HG03460 (cell line): ENCODE measurements around the gene EFHC1.
"Not testable (repeated sequence)": the region's sequence is repeated elsewhere in the genome, so short reads cannot be mapped to it uniquely, and the experiment has no call there.

Experiments used
- ATAC-seq: cut with Tn5 transposase; IDR thresholded peaks from one replicate; pipeline ENCODE4 v1.9.1; 2021; ENCODE audit not compliant: unreplicated experiment

EFHC1 gene

DNA sequence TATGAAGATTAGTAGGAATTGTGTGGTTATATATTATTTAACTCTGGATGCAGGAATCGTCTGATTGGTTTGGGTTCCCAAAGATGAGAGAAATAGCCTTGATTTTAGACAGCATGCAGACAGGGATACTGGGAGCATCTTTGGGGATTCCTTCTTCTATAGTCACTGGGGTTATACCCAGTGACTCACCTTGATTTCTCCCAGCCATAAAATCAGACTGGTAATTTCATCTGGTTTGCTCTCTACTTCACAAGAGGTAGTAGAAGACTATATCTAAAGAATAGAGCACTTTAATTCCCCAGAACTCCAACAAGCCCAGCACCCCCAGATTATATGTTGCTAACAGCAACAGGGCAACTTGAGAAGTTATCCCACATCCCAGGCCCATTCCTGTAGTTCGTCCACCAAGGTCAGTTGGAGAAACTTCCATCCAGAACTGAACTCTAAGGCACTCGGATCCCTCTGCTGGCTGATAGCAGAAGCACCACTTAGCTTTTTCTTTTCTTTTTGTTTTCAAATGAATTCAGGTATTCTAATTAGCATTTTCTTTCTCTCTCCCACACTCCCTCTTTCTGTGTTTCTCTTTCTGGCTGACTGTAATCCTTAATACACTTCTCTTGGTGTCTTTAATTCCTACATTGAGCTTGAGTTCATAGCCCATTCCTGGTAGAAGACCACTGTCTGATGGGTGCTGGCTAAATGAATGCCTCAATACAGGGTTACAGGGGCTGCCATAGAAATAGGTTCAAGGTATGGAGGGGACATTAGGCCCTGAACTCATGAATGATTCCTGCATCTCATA lies 20.4 kb upstream of the EFHC1 start:
- ATAC-seq = peak; percentile 48

DNA sequence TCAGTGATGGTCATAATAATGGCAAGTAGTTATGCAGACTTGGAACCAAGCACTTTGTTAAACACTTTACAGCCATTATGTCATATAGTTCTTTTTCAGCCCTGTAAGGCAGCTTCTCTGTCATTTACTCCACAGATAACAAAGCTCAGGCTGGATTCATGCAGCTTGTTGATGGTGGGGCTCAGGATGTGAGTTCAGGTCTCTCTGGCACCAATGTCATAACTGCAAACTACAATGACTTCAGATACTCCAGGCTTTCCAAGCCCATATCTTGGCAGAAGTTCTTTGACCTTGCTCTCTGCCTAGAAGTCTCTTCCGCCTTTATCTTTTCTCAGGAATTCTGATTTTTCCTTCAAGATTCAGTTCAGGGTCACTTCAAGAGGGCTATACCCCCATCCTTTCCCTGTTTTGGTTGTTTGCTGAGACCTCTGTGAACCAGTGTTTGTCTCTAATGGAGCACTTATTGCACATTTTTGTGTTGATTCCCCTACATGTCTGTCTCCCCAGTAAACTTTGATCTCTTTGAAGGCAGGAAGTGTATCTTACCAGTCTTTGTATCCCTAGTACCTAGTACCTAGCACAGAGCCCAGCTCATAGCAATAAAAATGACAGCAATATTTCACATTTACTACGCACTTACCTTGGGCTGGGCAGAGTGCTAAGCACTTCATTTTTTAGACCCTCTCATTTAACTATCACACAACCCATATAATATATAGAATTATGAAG lies 19.7 kb upstream of the EFHC1 start:
- ATAC-seq = no peak

DNA sequence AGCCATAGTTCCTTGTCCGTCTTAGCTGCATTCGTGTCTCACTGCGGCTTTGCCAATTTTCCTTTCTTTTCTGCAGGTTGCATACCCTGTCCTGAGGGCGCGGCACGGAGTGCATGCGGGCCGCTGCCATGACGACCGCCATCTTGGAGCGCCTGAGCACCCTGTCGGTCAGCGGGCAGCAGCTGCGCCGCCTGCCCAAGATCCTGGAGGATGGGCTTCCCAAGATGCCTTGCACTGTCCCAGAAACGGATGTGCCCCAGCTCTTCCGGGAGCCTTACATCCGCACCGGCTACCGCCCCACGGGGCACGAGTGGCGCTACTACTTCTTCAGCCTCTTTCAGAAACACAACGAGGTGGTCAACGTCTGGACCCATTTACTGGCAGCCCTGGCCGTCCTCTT lies 17.1 kb upstream of the EFHC1 start:
- no peak for ATAC-seq

DNA sequence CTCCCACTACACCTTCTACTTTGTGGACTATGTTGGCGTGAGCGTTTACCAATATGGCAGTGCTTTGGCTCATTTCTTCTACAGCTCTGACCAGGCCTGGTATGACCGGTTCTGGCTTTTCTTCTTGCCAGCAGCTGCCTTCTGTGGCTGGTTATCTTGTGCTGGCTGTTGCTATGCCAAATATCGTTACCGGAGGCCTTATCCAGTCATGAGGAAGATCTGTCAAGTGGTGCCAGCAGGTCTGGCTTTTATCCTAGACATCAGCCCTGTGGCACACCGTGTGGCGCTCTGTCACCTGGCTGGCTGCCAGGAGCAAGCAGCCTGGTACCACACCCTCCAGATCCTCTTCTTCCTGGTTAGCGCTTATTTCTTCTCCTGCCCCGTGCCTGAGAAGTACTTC lies 16.5 kb upstream of the EFHC1 start:
- no peak for ATAC-seq

DNA sequence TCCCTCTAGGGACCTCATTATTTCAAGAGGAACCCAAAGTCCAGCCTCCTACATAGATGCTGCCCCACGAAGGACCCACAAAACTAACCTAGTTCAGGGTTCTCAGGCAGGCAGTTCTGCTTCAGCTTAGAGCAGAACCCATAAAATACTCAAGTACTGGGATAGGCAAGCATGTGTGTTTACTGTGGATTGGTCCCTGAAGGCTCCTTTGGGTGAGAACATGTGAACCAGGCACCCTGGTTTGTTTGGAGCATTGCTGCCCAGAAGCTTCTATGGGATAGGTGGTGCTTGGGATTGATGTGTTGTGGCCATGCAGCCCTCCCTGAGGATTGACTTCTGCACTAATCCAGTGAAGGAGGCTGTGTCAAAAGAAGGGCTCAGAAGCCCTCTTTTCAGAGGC lies 14.9 kb upstream of the EFHC1 start:
- no peak for ATAC-seq

DNA sequence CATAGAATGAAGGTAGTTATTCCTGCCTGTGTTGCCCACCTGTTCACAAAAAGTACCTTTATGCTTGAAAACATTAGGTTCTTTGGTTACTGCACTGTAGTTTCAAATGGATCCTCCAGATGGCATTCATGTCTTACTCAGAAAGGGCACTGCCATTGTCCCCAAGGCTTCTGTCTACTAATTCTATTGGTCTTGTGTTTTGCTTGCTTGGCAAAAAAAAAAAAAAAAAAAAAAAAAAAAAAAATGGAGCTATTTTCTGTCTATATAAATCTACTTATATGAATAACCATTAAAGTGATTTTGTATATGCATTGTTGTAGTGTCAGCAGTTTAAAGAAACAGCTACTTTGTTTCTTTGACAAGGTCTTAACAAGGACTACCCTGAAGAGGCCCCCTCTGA lies 12.7 kb upstream of the EFHC1 start:
- peak; percentile 72 for ATAC-seq

DNA sequence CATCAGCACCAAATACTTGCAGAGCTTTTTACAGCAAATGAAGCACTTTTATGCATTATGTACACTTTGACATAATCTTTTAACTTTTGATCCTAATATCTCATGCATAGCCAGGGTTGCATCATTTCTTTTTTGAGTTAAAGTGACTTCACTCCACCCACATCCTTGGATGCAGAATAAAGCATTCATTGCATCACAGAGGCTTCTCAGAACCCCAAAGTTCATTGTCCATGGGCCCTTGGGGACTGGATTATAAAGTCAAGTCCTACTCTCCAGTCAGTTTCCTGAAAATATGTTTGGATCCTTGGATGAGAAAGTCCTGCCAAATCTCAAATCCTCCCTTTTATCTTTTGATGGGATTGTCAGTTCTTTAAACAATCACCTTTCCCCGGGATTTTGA lies 10.6 kb upstream of the EFHC1 start:
- ATAC-seq = no peak

DNA sequence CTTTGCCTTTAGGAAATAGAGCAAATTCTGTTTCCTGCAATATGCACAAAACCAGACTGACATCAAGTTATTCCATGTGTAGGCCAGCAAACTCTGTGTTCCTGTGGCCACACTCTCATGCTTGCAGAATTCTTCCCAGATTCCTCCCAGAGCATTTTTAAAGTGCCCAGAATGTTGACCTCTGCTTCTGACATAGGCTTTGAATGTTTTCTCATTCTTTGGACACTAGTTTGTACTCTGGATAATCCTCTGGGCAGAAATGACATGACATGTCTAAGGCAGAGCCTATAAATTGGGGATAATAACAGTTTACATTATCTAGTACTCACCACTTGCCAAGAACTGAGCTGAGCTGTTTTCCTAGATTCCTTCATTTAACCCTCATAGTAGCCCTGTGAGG lies 9.2 kb upstream of the EFHC1 start:
- no peak for ATAC-seq

DNA sequence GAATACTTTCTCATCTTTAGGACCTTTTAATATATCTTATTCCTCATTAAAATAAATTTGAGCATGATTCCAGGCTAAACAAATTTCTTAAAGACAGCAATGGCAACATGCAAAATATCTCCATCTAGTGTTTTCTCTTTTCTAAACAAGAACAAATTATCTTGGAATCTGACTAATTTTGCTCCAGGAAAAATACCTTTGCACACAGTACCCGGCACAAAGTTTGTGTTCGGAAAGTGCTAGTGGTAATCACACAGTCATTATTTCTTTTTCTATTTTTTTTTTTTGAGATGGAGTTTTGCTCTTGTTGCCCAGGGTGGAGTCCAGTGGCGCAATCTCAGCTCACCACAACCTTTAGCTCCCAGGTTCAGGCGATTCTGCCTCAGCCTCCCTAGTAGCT lies 8.2 kb upstream of the EFHC1 start:
- no peak for ATAC-seq

DNA sequence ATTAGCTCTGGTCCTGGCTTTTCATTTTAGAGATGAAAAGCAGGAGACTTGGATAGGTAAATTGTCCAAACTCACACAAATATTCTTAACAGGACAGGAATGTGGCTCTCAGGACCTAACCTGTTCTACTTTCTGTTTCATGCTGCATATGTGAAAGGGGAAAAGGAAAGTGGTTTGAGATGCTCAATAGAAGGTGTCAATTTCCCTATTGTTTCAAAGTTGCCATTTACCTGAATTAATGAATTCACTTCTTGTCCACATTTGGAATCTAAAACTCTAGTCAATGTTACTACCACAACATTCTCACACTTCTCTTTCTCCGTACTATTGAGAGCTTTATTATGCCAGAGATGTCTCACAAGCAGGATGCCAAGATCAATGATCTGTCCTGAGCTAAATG lies 4.8 kb upstream of the EFHC1 start:
- no peak for ATAC-seq

DNA sequence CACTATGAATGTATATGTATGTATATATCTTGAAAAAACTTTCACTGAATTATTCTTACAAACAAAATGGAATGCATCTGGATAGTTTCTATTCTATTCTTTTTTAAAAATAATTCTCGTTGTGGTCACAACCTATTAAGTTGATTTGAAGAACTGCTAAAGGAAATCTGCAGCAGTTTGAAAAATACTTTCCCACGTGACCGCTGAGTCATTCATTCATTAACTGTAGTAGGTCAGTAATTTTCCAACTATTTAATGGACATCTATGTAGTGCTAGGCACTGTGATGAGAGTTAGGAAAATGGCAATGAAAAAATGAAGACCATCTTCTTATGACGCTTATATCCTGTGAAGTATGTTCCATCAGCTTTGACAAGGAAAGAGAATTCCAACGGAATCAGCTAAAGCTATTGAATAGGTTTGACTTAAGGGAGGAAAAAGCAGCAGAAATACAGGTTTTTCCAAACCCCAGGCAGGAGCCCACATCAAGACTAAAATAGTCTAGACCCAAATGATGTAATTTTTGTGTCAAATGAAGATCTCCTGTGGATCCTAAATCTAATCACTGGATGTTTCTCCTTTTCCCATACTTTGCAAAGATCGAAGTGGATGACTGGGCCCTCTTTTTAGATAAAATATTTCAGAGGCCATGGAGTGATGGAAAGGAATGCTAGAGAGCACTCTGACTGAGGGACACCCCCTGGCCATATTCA lies 4.1 kb upstream of the EFHC1 start:
- no peak for ATAC-seq

DNA sequence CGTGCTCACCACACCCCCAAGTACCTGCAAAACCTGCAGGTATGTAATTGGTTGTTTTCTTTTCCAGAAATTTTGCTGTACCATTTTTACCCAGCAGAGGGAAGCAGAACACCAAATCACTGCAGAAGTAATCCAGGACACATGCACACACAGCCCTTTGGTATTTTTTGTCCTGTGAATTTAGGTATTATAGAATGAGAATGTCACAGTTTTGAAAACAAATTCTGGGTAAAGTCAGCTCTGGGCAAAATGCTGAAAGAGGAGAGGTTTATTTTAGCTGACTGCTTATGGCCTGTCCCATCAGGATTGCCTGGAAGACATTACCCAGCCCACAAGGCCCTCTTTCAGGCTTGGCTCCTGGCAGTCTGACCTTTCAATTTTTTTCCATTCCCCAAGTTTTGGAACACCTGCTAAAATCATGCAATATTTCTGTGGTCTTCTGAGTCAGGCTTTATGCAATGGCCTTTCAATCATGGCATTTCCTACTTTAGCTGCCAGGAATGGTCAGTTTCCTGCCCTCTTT lies 3.5 kb upstream of the EFHC1 start:
- no peak for ATAC-seq

DNA sequence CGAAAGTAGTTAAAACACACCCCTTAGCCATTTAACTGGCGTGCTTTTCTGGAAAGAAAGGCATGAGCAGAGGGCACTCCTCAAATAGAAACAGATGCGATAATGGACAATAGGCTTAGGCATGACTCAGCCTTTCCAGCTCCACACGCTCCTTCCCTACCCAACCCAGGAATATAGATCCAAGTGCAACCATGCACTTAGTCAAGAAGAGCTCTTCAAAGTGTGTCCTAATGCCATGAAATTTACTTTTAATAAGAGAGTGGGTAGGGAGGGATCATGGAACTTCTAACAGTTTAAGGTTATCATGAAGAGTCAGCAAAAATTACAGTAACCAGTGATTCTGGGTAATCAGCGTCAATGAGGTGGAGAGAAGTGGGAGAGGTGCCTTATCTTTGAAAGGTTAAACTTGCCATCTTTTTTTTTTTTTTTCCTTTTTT lies 2.4 kb upstream of the EFHC1 start:
- ATAC-seq = no peak

DNA sequence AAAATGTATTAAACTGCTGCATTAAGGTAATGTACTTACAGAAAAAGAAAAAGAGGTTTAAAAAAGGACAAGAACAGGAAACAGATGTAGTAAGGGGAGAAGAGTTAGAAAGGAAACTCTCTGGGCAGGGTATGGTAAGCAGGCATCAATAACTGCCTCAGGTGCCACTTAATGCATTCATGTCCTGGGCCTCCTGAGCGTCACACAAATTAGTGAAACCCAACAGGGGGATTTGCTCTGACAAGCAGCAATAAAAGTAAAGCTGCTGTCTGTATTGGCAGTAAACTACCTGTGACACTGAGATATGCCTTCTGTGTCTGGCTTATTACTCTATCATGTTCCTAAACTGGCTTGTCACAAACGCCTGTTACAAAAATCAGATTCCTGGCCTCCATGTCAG lies 1.5 kb upstream of the EFHC1 start:
- ATAC-seq = no peak

DNA sequence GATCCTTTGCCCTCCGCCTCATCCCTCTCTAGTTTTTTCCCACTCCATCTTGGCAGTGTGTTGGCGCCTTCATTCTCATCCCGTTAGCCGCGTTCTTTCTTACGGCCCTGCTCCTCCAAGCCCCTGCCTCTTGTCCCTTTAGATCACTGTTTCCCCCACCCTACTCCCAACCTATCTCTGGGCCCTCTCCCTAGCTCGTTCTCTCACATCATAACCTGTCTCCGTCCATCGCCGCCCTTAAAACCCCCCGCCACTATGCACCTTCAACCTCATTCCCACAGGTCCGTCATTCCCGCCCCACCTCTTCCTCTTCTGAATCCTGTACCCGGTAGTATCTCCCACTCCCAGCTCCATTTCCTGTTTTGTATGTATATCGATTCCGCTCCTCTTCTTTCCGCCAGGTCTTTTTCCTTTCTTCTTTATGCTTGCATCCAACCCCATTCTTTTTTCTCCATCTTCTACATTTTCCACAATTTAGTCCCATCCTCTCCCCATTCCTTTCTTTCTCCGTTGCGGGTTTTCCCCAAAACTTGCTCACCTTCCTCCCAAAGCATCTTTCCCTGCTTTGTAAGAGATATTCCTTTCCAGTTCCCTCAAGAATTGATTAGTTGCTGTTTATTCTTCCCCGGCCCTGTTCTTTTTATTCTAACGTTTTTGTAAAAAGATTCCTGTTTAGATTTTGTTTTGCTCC lies 671 bp downstream of the EFHC1 start:
- peak; percentile 1 for ATAC-seq

DNA sequence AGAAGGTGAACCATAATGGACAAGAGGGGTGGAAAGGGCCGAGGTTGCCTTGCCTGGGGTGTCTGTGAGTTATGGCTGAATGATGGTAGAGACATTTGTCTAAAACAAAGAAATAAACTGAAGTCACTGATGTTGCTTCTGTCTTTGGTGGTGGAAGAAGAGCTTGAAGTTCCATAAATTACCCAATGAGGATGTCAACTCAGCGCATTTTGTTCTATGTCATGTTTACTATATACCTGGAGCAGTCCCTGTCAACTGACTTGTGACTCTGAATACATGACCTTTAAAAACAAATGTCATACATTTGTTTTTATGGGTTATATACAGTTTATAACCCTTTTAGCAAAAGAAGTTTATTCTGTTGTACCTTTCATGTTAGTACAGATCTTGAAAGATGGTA lies 2.0 kb downstream of the EFHC1 start:
- ATAC-seq = no peak

DNA sequence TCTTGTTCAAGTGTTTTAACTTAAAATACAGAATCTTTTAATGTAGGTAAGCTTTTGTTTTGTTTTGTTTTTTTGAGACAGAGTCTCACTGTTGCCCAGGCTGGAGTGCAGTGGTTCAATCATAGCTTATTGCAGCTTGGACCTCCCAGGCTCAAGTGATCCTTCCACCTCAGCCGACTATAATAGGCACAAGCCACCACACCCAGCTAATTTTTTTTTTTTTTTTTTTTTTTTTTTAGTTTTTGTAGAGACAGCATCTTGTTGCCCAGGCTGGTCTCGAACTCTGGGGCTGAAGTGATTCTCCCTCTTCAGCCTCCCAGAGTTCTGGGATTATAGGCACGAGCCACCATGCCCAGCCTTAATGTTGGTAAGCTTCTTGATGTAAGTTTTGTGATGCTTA lies 3.3 kb downstream of the EFHC1 start:
- ATAC-seq = no peak

DNA sequence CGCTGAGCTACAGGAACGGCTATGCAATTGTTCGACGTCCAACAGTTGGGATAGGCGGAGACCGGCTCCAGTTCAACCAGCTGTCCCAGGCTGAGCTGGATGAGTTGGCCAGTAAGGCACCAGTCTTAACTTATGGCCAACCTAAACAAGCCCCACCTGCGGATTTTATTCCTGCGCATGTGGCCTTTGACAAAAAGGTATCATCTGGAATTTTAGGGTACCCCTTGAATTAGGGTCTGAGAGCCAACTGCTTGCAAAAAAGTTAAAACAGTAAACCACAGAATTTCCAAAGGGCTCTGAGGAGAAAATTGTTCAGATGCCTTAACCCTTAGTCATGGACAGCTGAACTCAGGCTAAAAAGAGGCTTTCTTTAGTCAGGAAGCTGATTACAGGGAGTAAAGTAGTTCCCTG lies 3.8 kb downstream of the EFHC1 start:
- ATAC-seq = no peak

DNA sequence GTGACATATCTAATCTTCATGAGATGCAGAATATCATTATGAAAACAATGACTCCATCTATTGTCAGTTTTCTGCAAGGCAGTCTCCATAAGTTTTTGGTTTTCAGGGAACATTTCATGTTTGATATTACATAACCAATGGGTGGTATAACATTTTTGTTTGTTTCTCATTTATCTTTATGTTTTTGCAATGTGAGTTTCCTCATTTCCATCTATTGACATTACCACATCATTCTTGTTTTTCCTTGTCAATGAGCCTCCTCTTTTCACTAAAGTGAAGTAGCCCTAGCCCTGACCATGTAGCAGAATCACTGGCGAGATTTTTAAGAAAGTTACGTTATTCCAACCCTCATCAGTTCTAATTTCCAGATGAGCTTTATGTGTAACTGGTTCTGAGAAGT lies 4.4 kb downstream of the EFHC1 start:
- no peak for ATAC-seq

DNA sequence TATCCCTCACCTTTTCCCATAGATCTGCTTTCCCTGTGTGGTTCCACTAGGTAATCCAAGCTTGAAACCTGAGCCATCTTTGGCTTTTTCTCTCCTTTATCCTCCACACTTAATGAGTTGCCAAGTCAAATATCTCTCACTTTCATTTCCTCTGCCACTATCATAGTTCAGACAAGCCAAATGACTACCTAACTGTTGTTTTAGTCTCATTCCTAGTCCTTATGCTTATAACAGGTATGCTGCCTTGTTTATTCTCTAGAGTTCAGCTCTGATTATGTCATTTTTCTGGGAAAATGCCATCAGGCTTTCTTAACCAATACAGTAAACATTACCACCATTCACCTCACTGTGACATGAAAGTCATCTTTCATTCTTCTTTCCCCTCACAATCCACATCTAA lies 6.5 kb downstream of the EFHC1 start:
- ATAC-seq = no peak

DNA sequence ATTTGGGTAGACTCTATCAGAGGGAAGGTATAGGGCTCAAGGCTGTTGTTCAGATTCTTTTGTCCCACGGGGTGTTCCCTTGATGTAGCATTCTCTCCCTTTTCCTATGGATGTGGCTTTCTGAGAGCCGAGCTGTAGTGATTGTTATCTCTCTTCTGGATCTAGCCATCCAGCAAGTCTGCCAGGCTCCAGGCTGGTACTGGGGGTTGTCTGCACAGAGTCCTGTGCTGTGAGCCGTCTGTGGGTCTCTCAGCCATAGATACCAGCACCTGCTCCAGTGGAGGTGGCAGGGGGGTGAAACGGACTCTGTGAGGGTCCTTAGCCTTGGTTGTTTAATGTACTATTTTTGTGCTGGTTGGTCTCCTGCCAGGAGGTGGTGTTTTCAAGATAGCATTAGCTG lies 13.2 kb downstream of the EFHC1 start:
- not testable (repeated sequence) for ATAC-seq
